Activated gamma-delta T cell treated with anti-CD3 and anti-CD28 coated beads, Interleukin-2, amount 50 U/mL, for 16 hours (primary cell): ENCODE measurements around the gene NHERF2.

ENCODE experiments used
- DNase-seq: peaks from one replicate; pipeline ENCODE4 v3.0.0-alpha.2; 2020; ENCODE audit warnings: low read depth

Gene NHERF2

GRCh38 chr16:2061526-2061925 is 34.8 kb downstream of the NHERF2 start:
- DNase-seq = no peak

DNA sequence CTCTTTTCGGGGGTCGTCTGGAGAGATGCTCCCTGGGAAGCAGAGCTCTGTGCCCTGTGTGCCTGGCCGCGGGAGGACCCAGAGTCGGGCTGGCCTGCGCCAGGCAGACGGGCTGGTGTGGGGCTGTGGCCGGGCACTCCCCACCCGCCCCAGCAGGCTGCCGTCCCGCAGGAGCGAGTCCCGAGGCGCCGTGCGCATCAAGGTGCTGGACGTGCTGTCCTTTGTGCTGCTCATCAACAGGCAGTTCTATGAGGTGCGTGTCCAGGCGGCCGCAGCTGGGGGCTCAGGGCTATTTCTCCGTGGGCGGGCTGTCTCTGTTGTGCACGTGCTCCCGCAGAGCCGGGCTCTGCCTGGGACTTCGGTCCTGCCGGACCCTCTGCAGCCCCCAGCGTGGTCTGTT is 36.1 kb downstream of the NHERF2 start:
- DNase-seq = no peak

GRCh38 chr16:2063861-2064260 is 37.2 kb downstream of the NHERF2 start:
- DNase-seq = no peak

DNA sequence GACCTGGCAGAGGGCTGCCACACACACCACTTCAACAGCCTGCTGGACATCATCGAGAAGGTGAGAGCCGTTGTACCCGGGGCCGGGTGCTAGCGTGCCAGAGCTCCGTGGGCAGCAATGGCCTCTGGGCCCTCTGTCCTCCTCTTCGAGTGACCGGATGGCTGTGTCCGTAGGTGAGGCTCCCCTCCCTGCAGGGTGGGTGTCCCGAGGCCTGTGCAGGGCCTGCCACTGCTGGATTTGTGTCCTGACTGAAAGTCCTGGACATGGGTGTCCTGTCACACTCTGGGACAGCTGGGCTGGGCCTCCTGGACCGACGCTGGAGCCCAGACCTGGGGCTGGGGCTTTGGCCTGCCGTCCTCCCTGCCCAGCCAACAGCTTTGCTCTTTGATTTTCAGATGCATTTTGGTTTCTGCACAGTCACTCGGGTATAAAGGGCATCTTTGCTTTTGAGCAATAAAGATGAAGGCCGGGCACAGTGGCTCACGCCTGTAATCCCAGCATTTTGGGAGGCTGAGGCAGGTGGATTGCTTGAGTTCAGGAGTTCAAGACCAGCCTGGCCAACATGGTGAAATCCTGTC is 37.8 kb downstream of the NHERF2 start:
- DNase-seq = no peak

DNA sequence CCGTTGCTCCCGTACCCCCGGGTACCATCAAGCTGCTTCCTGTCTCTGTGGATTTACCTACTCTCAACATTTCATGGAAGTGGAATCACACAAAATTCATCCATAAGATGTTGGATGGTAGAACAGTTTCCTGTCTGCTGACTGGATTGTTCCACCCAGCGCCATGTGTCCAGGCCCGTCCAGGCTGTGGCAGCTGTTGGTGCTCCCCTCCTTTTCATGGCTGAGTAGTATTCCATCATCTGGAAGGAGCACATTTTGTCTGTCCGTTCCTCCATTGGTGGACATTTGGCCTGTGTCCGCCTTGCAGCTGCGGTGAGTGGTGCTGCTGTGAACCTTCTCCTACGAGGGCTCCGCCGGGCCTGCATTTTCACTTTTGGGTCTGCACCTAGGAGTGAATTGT is 39.4 kb downstream of the NHERF2 start:
- no peak for DNase-seq

GRCh38 chr16:2070576-2071453 is 44.1 kb downstream of the NHERF2 start:
- DNase-seq = no peak

- no peak for DNase-seq
Measured at GRCh38 chr16:2071454-2072202, 44.9 kb downstream of the NHERF2 start.

- DNase-seq = no peak
Measured at GRCh38 chr16:2072926-2073325, 46.2 kb downstream of the NHERF2 start.

DNA sequence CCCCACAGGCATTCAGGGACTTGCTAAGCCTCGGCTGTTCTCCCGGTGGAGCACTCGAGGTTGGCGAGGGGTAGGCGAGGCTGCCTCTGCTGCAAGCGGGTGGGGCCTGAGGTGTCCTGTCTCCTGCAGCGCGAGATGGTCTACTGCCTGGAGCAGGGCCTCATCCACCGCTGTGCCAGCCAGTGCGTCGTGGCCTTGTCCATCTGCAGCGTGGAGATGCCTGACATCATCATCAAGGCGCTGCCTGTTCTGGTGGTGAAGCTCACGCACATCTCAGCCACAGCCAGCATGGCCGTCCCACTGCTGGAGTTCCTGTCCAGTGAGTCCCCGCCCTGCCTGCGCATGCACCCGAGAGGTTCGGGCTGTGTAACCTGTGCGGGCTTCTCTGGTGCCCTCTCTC is 47.4 kb downstream of the NHERF2 start:
- DNase-seq = no peak

GRCh38 chr16:2075631-2076030 is 48.9 kb downstream of the NHERF2 start:
- no peak for DNase-seq

- DNase-seq = no peak
Measured at GRCh38 chr16:2076072-2076865, 49.6 kb downstream of the NHERF2 start.

GRCh38 chr16:2077016-2077415 is 50.3 kb downstream of the NHERF2 start:
- DNase-seq = no peak

- no peak for DNase-seq
Measured at GRCh38 chr16:2077696-2078095, 51.0 kb downstream of the NHERF2 start.

- no peak for DNase-seq
Measured at GRCh38 chr16:2078096-2078495, 51.4 kb downstream of the NHERF2 start.

DNA sequence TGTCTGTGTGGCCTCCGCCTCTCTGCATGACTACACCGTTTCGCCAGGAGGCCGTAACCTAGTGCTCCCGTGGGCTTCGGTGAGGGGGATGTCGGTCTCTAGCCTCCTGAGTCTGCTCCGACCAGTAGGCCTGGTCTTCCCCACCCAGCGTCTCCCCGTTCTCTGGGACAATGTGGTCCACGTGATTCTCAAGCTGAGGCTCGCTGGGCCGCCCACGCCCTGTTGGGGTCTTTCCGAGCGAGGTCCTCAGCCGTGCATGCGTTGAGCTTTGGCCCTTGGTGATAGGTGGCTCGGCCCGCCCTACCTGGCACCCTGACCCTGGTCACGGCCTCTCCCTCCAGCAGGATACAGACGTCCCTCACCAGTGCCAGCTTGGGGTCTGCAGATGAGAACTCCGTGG is 52.0 kb downstream of the NHERF2 start:
- DNase-seq = no peak

GRCh38 chr16:2079311-2079800 is 52.7 kb downstream of the NHERF2 start:
- no peak for DNase-seq

GRCh38 chr16:2079991-2080390 is 53.3 kb downstream of the NHERF2 start:
- no peak for DNase-seq

GRCh38 chr16:2081201-2082084 is 54.7 kb downstream of the NHERF2 start:
- no peak for DNase-seq

DNA sequence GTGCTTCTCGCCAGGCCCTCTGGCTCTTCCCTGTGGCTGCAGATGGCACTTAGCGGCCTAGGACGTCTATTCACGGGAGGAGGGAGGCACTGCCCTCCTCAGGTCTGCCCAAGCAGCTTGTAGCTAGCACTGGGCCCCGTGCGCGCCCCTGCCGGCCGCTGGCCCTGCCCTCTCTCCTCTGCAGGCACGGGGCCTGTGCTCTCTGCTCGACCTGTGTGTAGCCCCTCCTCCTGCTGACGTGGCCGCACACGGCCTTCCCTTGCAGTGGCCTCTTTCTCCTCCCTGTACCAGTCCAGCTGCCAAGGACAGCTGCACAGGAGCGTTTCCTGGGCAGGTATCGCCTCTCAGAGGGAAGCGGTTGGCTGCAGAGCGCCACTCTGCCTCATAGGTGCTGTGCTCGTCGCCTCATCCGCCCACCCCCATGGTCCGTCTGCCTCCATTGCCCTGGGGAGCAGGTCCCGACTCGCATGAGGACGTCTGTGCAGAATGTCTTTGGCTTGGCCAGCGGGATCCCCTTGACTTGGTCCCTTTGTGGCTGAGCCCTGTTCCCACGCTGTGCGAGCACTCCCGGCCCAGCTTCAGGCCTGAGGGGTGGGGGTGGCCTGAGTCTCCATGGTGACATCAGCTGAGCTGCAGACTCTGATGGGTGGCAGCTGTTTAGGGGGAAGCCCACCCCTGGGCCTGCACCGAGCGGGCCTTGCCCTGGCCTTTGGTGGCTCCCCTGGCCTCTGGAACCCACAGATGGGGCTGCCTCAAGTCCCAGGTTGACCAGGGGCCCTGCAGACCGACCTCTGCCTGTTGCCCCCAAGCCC is 55.7 kb downstream of the NHERF2 start:
- DNase-seq = no peak

- DNase-seq = no peak
Measured at GRCh38 chr16:2082983-2083364, 56.3 kb downstream of the NHERF2 start.
